MCF 10A (cell line): ENCODE results near the gene VWA3A. TPM values are rescaled to one million over a fixed set of nuclear protein-coding genes. Genes with fewer than 3 reads are reported as not detected.

Experiments used
- BruUV-seq: library from RNA; stranded (reverse); fragments of 400-500 nt; replicated peaks from 2 replicates; lab custom pipeline; 2021; lab: Mats Ljungman, UMichigan
- CTCF ChIA-PET: fragments of 300-600 bp; sonication (Branson Sonifier 250); formaldehyde crosslinking; extraction: SDS; loops from one replicate; lab custom pipeline; 2021; ENCODE audit warnings: antibody characterized with exemption, inconsistent platforms; lab: Yijun Ruan, JAX
- POLR2A ChIA-PET: fragments of 300-600, 350-650 bp; sonication (Branson Sonifier 250); formaldehyde crosslinking; extraction: SDS; loops from one replicate; lab custom pipeline; 2020; ENCODE audit warnings: antibody characterized with exemption, inconsistent platforms; lab: Yijun Ruan, JAX
- DNase-seq: peaks from one replicate; pipeline ENCODE4 v3.0.0-alpha.2; 2018; ENCODE audit not compliant: unreplicated experiment
- H3K27ac Mint-ChIP-seq: one replicate; pipeline ENCODE4 v1.8.0; 2022; ENCODE audit warnings: mild to moderate bottlenecking, low read depth, mixed read lengths; ENCODE audit not compliant: unreplicated experiment
- H3K27me3 Mint-ChIP-seq: one replicate; pipeline ENCODE4 v1.8.0; 2022; ENCODE audit warnings: mixed read lengths; ENCODE audit not compliant: insufficient read depth, unreplicated experiment
- H3K36me3 Mint-ChIP-seq: one replicate; pipeline ENCODE4 v1.8.0; 2022; ENCODE audit warnings: mild to moderate bottlenecking, moderate library complexity, mixed read lengths; ENCODE audit not compliant: insufficient read depth, unreplicated experiment
- H3K4me1 Mint-ChIP-seq: one replicate; pipeline ENCODE4 v1.8.0; 2022; ENCODE audit warnings: mixed read lengths; ENCODE audit not compliant: insufficient read depth, unreplicated experiment
- H3K4me3 Mint-ChIP-seq: one replicate; pipeline ENCODE4 v1.8.0; 2022; ENCODE audit warnings: mild to moderate bottlenecking, moderate library complexity, mixed read lengths; ENCODE audit not compliant: unreplicated experiment
- H3K9me3 Mint-ChIP-seq: one replicate; pipeline ENCODE4 v1.8.0; 2022; ENCODE audit warnings: mixed read lengths; ENCODE audit not compliant: unreplicated experiment
- CTCF ChIP-seq: fragments of 200-600 bp; IDR thresholded peaks from one replicate; pipeline ENCODE4 v1.8.0; 2022; ENCODE audit warnings: antibody characterized with exemption, mild to moderate bottlenecking; ENCODE audit not compliant: unreplicated experiment
- intact Hi-C: fragments of 100-400 bp; cut with micrococcal nuclease; formaldehyde crosslinking; loops from 2 replicates; pipeline ENCODE4 v1.14.1; 2022
- total RNA-seq: library from RNA; stranded (reverse); gene quantifications from 2 replicates; pipeline ENCODE4 v1.2.3, GENCODE V29; 2022

Gene VWA3A
- total RNA-seq, 1 experiment from 2014 or later, result not detected

- H3K9me3 Mint-ChIP-seq, result no peaks in the 10 kb centered on the region
- no peaks in the 10 kb centered on the region for H3K36me3 Mint-ChIP-seq
- ChIA-PET CTCF (interaction anchor here (0.9 to 6.4 kb wide), 5 partner anchors 12 to 97 kb away, joined by 3 to 35 read pairs (median 7); partner anchors contain the start of gene POLR3E), POLR2A (interaction anchor here (6.0 to 10.0 kb wide), 2 partner anchors 12 to 94 kb away, joined by 67 to 104 read pairs; partner anchors contain the start of gene POLR3E)
- DNase-seq, result no peak
- TF ChIP-seq CTCF, result no peak
- no peak overlapping the region for H3K4me3 Mint-ChIP-seq
- intact Hi-C loops, result no loop called here
- peaks cover 25% of the 10 kb centered on the region for H3K4me1 Mint-ChIP-seq
- no peaks in the 10 kb centered on the region for H3K27me3 Mint-ChIP-seq
- no TSS peak for BruUV-seq
- no peak overlapping the region for H3K27ac Mint-ChIP-seq
Measured at GRCh38 chr16:22203091-22203490, 110.8 kb downstream of the VWA3A start.

- BruUV-seq, result no TSS peak
- no peak for DNase-seq
- no peaks in the 10 kb centered on the region for H3K9me3 Mint-ChIP-seq
- CTCF ChIA-PET, result interaction anchor here (0.6 to 5.0 kb wide), 14 partner anchors 8 to 221 kb away, joined by 3 to 32 read pairs (median 4); partner anchors contain the start of gene POLR3E
- peaks cover 2% of the 10 kb centered on the region for H3K36me3 Mint-ChIP-seq
- POLR2A ChIA-PET, result interaction anchor here (0.7 to 10.0 kb wide), 6 partner anchors 9 to 178 kb away, joined by 3 to 104 read pairs (median 31); partner anchors contain the start of gene POLR3E
- H3K27me3 Mint-ChIP-seq, result no peaks in the 10 kb centered on the region
- no peak overlapping the region for H3K27ac Mint-ChIP-seq
- no peak for TF ChIP-seq CTCF
- peaks cover 20% of the 10 kb centered on the region for H3K4me1 Mint-ChIP-seq
- intact Hi-C loops, result no loop called here
- H3K4me3 Mint-ChIP-seq, result no peak overlapping the region
Measured at GRCh38 chr16:22204091-22204655, 111.8 kb downstream of the VWA3A start.

- peak overlapping the region; percentile 70 for H3K27ac Mint-ChIP-seq
- no peaks in the 10 kb centered on the region for H3K9me3 Mint-ChIP-seq
- intact Hi-C loops, result loop anchor here (1.0 kb wide), 2 partner anchors 27 to 92 kb away; partner anchors contain the start of gene POLR3E
- H3K4me3 Mint-ChIP-seq, result peak overlapping the region; percentile 79
- no peak for DNase-seq
- ChIA-PET POLR2A (interaction anchor here (0.6 to 10.0 kb wide), 12 partner anchors 12 to 252 kb away, joined by 3 to 104 read pairs (median 6); partner anchors contain the start of genes POLR3E and UQCRC2), CTCF (interaction anchor here (0.6 to 5.0 kb wide), 14 partner anchors 10 to 192 kb away, joined by 3 to 32 read pairs (median 4); partner anchors contain the start of gene POLR3E)
- TSS peak; percentile 96 for BruUV-seq
- no peak for TF ChIP-seq CTCF
- H3K4me1 Mint-ChIP-seq, result peaks cover 19% of the 10 kb centered on the region
- H3K36me3 Mint-ChIP-seq, result peaks cover 10% of the 10 kb centered on the region
- H3K27me3 Mint-ChIP-seq, result no peaks in the 10 kb centered on the region
Measured at GRCh38 chr16:22205577-22206012, 113.3 kb downstream of the VWA3A start.
